GM12891 (cell line): ENCODE data around the gene RTL1.

ENCODE experiments used
- DNase-seq: peaks from one replicate; pipeline ENCODE4 v3.0.0; 2011; ENCODE audit warnings: low spot score; ENCODE audit not compliant: insufficient read length
- FAIRE-seq: peaks from 2 replicates; lab custom pipeline; 2011; peaks lifted over from hg19 to GRCh38; lab: Jason Lieb, UNC
- PAX5 ChIP-seq: IDR thresholded peaks from 2 replicates; pipeline ENCODE4 v1.6.1; 2011; ENCODE audit warnings: low read length, moderate library complexity, mild to moderate bottlenecking; ENCODE audit not compliant: insufficient read depth, severe bottlenecking
- POLR2A ChIP-seq: IDR thresholded peaks from 2 replicates; pipeline ENCODE4 v1.6.1; 2011; ENCODE audit warnings: low read depth, low read length, control low read depth
- POLR2AphosphoS5 ChIP-seq: IDR thresholded peaks from 2 replicates; pipeline ENCODE4 v1.6.1; 2011; ENCODE audit warnings: low read depth, low read length, control low read depth
- POU2F2 ChIP-seq: IDR thresholded peaks from 2 replicates; pipeline ENCODE4 v1.6.1; 2011; ENCODE audit warnings: low read depth, mild to moderate bottlenecking, control low read depth, low read length, moderate library complexity
- SPI1 ChIP-seq: IDR thresholded peaks from 2 replicates; pipeline ENCODE4 v1.6.1; 2011; ENCODE audit warnings: low read depth, low read length, control low read depth
- TAF1 ChIP-seq: IDR thresholded peaks from 2 replicates; pipeline ENCODE4 v1.6.1; 2011; ENCODE audit warnings: low read depth, low read length, control low read depth

The RTL1 gene

GRCh38 chr14:100906420-100906819 is 2.9 kb upstream of the RTL1 start:
- FAIRE-seq (no peak), DNase-seq (no peak)
- TF ChIP-seq POLR2A (no peak), SPI1 (no peak), POLR2AphosphoS5 (no peak), POU2F2 (no peak), PAX5 (no peak), TAF1 (no peak)

DNA sequence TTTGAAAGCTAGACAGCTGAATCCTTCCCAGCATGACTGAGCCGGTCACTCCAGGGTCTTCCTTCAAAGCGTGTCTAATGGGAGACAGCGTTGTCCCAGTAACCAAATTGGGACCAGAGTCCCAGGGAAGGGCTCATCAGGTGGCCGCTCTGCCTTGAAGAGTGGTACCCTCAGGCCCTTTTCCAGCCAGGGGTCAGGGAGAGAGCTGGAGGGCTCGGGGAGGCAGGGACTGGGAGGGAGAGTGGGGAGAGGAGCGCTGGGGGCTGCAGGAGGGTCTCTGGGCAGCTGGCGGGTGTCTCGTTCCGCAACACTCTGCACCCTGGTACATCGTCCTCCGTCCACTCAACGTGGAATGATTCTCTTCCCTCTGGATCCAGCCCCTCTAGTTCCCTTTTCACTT is 1.6 kb upstream of the RTL1 start:
- DNase-seq: no peak
- no peak for TF ChIP-seq POLR2A
- no peak for TF ChIP-seq POLR2AphosphoS5
- TF ChIP-seq TAF1: no peak
- no peak for FAIRE-seq

- no peak for TF ChIP-seq POLR2AphosphoS5
- TF ChIP-seq POU2F2: no peak
- no peak for TF ChIP-seq POLR2A
- TF ChIP-seq SPI1: no peak
- TF ChIP-seq TAF1: no peak
- TF ChIP-seq PAX5: no peak
- FAIRE-seq: no peak
- no peak for DNase-seq
Observed at GRCh38 chr14:100904307-100905087, 975 bp upstream of the RTL1 start.

DNA sequence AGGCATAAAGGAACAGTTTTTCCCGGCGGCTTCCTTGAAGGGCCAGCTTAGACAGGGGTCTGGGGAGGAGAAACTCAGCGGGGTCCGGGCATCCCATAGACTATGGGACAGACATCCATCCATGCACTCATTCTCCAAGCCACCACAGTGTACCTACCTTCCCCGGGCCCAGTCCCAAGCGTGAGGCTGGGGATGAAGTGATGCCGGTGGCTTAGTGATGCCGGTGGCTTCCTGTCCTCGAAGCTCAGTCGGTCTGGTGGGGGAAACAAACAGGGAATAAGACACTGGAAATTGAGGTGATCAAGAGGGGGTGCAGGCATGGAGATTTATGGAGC is 421 bp downstream of the RTL1 start:
- TF ChIP-seq TAF1: no peak
- TF ChIP-seq SPI1: no peak
- no peak for TF ChIP-seq POLR2A
- TF ChIP-seq PAX5: no peak
- no peak for TF ChIP-seq POLR2AphosphoS5
- no peak for TF ChIP-seq POU2F2
- DNase-seq (no peak), FAIRE-seq (no peak)

DNA sequence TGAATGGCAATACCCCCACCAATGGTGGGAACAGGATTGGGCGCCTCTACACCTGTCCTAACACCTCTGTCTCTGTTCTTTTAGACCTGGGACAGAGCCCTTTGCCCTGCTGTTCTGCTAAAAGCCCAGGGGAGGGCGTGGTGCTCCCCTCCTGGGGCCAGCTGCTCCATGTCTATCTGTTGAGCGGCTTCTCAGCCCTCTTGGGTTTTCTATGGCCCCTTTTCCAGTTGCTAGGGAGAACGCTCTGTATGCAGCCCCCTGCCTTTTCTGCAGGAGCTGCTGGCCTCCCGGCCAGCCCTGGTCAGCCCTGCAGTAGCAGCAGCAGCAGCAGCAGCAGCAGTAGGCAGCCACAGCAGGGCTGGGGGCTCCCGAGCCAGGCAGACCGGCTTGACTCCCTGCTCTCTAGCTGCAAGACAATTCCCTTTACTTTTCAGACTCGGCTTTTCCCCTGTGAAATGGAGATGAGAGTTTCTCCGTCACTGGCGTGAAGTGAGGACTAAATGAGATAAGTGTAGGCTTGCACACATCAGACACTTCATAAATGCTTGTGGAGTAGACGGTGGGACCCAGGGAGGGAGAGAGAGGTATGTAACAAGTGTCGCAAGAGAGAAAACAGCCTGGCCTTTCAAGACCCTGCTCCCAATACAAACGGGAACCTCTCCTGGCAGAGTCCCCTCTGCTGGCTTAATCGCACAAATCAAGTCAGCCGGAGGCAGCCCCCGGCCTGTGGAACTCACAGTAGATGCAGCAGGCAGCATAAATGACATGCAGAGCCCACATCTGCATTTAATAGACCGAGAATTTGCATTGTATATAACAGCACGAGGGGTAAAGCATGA is 1.0 kb downstream of the RTL1 start:
- FAIRE-seq (no peak), DNase-seq (no peak)
- TF ChIP-seq PAX5: no peak
- TF ChIP-seq SPI1: no peak
- no peak for TF ChIP-seq POLR2AphosphoS5
- TF ChIP-seq TAF1: no peak
- TF ChIP-seq POU2F2: no peak
- no peak for TF ChIP-seq POLR2A

GRCh38 chr14:100901391-100902183 is 1.9 kb downstream of the RTL1 start:
- no peak for DNase-seq
- FAIRE-seq: no peak
- no peak for TF ChIP-seq TAF1
- no peak for TF ChIP-seq SPI1
- no peak for TF ChIP-seq POU2F2

DNA sequence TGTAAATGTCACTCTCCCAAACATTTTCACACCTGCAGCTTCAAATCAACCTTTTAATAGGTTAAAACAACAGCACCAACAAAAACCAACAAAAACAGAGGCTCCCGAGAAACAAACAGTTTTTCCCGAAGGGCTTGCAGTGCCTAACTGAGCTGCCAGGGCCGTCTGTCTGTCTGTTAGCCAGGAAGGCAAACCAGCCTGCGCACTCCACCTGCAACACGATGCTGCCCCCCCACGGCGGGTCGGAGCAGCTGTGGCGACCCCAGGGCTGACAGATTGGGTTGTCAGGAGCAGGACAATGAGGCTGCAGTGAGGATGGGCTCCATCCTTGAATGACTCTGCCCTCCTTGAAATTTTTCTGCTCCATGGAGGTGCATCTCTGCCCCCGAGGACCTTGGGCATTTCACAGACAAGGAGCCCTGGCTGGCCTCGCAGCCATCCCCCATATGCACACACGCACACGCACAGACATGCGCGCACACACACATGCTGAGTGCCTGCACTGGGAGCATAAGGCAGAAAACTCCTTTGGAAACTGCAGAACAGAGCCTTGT is 2.6 kb downstream of the RTL1 start:
- no peak for DNase-seq

GRCh38 chr14:100899884-100900771 is 3.4 kb downstream of the RTL1 start:
- FAIRE-seq (no peak), DNase-seq (no peak)
- TF ChIP-seq POLR2A (no peak), PAX5 (no peak), POU2F2 (no peak), SPI1 (no peak), TAF1 (no peak), POLR2AphosphoS5 (no peak)

More for the DNA sequence above, 2.6 kb downstream of the RTL1 start:
- no peak for FAIRE-seq
- no peak for TF ChIP-seq PAX5
- TF ChIP-seq POLR2AphosphoS5: no peak
- no peak for TF ChIP-seq POU2F2
- TF ChIP-seq TAF1: no peak
- no peak for TF ChIP-seq SPI1

GRCh38 chr14:100898935-100899883 is 4.3 kb downstream of the RTL1 start:
- FAIRE-seq (no peak), DNase-seq (no peak)
- TF ChIP-seq POLR2A: no peak
- no peak for TF ChIP-seq PAX5
- TF ChIP-seq POU2F2: no peak
- no peak for TF ChIP-seq SPI1
- no peak for TF ChIP-seq POLR2AphosphoS5
- no peak for TF ChIP-seq TAF1
